ENCODE data around the gene MOV10. TPM values are rescaled to one million over a fixed set of nuclear protein-coding genes. Genes with fewer than 3 reads are reported as not detected.

The MOV10 gene
- total RNA-seq, 1 donor from 2014 or later, result 35.7 TPM

DNA sequence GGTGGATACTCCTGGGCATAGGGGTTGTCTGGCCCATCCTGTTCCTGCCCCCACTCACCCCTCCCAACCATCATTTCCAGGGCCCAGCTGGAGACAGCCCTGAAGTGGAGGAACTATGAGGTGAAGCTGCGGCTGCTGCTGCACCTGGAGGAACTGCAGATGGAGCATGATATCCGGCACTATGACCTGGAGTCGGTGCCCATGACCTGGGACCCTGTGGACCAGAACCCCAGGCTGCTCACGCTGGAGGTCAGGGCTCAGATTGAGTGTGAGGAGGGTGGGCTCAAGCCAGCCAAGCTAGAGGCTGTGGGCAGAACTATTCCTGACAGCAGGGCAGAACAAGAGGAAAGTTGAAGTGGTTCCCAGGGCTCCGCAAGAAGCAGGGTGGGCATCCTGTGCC, 18.2 kb downstream of the MOV10 start:
- no peak for DNase-seq (ENCODE audit: low read depth)
- TF ChIP-seq, protein P1, sequence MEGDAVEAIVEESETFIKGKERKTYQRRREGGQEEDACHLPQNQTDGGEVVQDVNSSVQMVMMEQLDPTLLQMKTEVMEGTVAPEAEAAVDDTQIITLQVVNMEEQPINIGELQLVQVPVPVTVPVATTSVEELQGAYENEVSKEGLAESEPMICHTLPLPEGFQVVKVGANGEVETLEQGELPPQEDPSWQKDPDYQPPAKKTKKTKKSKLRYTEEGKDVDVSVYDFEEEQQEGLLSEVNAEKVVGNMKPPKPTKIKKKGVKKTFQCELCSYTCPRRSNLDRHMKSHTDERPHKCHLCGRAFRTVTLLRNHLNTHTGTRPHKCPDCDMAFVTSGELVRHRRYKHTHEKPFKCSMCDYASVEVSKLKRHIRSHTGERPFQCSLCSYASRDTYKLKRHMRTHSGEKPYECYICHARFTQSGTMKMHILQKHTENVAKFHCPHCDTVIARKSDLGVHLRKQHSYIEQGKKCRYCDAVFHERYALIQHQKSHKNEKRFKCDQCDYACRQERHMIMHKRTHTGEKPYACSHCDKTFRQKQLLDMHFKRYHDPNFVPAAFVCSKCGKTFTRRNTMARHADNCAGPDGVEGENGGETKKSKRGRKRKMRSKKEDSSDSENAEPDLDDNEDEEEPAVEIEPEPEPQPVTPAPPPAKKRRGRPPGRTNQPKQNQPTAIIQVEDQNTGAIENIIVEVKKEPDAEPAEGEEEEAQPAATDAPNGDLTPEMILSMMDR (conservative IDR thresholded peaks at IDR 0.05; ENCODE audit: low read depth, low read length), result no peak
- no peak overlapping the region for H3K4me3 ChIP-seq (ENCODE audit: low read depth, low read length)

DNA sequence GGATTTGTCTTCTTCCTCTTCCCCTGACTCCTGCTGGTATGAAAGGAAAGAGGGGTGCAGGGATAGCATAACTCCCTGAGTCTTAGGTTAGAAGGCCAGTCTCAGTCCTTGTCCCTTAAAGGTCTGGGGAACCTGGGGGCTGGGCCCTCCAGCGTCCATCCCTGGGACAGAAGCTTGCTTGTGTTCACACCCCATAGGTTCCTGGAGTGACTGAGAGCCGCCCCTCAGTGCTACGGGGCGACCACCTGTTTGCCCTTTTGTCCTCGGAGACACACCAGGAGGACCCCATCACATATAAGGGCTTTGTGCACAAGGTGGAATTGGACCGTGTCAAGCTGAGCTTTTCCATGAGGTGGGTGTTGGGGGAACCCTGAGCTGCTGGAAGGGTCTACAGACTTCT, 19.4 kb downstream of the MOV10 start:
- DNase-seq (ENCODE audit: low read depth), result no peak
- no peak overlapping the region for H3K4me3 ChIP-seq (ENCODE audit: low read depth, low read length)
- TF ChIP-seq, protein P1 (conservative IDR thresholded peaks at IDR 0.05; ENCODE audit: low read depth, low read length), result no peak

DNA sequence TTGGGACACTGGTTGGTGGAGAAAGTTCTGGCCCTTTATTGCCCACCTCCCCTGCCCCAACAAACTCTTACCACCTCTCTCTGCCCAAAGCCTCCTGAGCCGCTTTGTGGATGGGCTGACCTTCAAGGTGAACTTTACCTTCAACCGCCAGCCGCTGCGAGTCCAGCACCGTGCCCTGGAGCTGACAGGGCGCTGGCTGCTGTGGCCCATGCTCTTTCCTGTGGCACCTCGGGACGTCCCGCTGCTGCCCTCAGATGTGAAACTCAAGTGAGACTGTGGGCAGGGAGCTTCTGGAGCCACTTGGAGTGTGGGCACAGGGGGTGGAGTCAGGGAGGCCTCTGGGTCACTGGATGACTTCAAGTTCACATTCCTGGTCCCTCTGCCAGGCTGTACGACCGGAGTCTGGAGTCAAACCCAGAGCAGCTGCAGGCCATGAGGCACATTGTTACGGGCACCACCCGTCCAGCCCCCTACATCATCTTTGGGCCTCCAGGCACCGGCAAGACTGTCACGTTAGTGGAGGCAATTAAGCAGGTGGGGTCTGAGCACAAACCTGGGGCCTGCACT, 20.0 kb downstream of the MOV10 start:
- H3K4me3 ChIP-seq (ENCODE audit: low read depth, low read length), result no peak overlapping the region
- TF ChIP-seq, protein P1 (conservative IDR thresholded peaks at IDR 0.05; ENCODE audit: low read depth, low read length), result no peak
- DNase-seq (ENCODE audit: low read depth), result no peak

DNA sequence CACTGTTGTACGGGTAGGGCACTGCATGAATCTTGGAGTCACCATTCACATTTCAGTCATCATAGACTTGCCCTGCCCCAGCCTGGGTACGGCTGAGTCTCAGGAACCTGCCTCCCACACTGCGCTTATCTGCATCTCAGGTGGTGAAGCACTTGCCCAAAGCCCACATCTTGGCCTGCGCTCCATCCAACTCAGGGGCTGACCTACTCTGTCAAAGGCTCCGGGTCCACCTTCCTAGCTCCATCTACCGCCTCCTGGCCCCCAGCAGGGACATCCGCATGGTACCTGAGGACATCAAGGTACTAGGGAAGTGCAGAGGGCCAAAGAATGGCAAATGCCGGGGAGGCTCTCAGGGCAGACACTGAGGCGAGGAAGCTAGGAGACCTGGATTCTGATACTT, 20.8 kb downstream of the MOV10 start:
- TF ChIP-seq, protein P1 (conservative IDR thresholded peaks at IDR 0.05; ENCODE audit: low read depth, low read length), result no peak
- DNase-seq (ENCODE audit: low read depth), result no peak
- H3K4me3 ChIP-seq (ENCODE audit: low read depth, low read length), result no peak overlapping the region

DNA sequence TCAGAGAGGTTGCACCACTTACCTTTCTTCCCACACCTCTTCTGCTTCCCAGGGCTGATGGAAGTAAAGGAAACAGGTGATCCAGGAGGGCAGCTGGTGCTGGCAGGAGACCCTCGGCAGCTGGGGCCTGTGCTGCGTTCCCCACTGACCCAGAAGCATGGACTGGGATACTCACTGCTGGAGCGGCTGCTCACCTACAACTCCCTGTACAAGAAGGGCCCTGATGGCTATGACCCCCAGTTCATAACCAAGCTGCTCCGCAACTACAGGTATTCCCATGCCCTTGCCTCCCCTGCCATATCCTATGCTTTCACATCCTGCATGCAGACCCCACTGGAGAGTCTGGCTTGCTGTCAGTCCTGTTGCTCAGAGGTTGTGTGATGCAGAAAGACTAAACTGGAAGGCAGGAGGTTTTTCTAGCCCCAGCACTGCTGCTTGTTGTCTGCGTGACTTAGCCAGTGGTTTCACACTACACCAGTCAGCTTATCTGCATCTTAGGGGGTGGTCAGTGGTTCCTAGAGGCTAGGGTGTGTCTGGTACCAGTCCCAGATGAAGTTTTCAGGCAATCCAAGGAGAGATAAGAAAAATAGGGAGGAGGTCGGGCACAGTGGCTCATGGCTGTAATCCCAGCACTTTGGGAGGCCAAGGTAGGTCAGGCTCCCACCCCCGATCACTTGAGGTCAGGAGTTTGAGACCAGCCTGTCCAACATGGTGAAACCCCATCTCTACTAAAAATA, 22.3 kb downstream of the MOV10 start:
- no peak overlapping the region for H3K4me3 ChIP-seq (ENCODE audit: low read depth, low read length)
- TF ChIP-seq, protein P1 (conservative IDR thresholded peaks at IDR 0.05; ENCODE audit: low read depth, low read length), result no peak
- no peak for DNase-seq (ENCODE audit: low read depth)

- H3K4me3 ChIP-seq (ENCODE audit: low read depth, low read length), result no peak overlapping the region
- TF ChIP-seq, protein P1 (conservative IDR thresholded peaks at IDR 0.05; ENCODE audit: low read depth, low read length), result no peak
- no peak for DNase-seq (ENCODE audit: low read depth)
Observed at GRCh38 chr1:112697781-112698201, 23.3 kb downstream of the MOV10 start.

Measured in epithelial cell of proximal tubule (primary cell).